Activated T-helper 2 cell treated with anti-CD3 and anti-CD28 coated beads, Interferon-gamma antibody, Interleukin-2, Interleukin-4, amounts not matched to agents 10 μg/mL and 5 μg/mL and 100 μg/mL, durations not matched to agents 14 hours and 24 hours and 36 hours (primary cell): ENCODE results near the gene USH2A. TPM values are rescaled to one million over a fixed set of nuclear protein-coding genes. Genes with fewer than 3 reads are reported as not detected.

Source experiments
- DNase-seq: peaks from one replicate; pipeline ENCODE4 v3.0.0; 2021; ENCODE audit warnings: low spot score
- H3K27ac Mint-ChIP-seq: one replicate; pipeline ENCODE4 v1.8.0; 2021; ENCODE audit warnings: mixed read lengths
- H3K27me3 Mint-ChIP-seq: one replicate; pipeline ENCODE4 v1.8.0; 2021; ENCODE audit warnings: low read depth, mixed read lengths
- H3K36me3 Mint-ChIP-seq: one replicate; pipeline ENCODE4 v1.8.0; 2021; ENCODE audit warnings: low read depth, mixed read lengths
- H3K4me1 Mint-ChIP-seq: one replicate; pipeline ENCODE4 v1.8.0; 2021; ENCODE audit warnings: low read depth, mixed read lengths
- H3K4me3 Mint-ChIP-seq: one replicate; pipeline ENCODE4 v1.8.0; 2021; ENCODE audit warnings: low read depth, mild to moderate bottlenecking, moderate library complexity, mixed read lengths
- H3K9me3 Mint-ChIP-seq: one replicate; pipeline ENCODE4 v1.8.0; 2021; ENCODE audit warnings: mixed read lengths
- intact Hi-C: fragments of 100-400 bp; cut with micrococcal nuclease; formaldehyde crosslinking; loops from one replicate; pipeline ENCODE4 v1.15.1; 2023
- total RNA-seq: library from RNA; stranded (reverse); gene quantifications from 2 replicates; pipeline ENCODE4 v1.2.3, GENCODE V29; 2022

Gene USH2A
- total RNA-seq, 1 donor from 2014 or later: not detected

GRCh38 chr1:215718575-215719287 is 704.5 kb downstream of the USH2A start:
- Mint-ChIP-seq H3K27me3 (no peaks in the 10 kb centered on the region), H3K36me3 (no peaks in the 10 kb centered on the region), H3K9me3 (no peaks in the 10 kb centered on the region), H3K4me3 (no peak overlapping the region), H3K27ac (no peak overlapping the region), H3K4me1 (no peaks in the 10 kb centered on the region)
- intact Hi-C loops: no loop called here
- no peak for DNase-seq

GRCh38 chr1:215717677-215718426 is 705.4 kb downstream of the USH2A start:
- intact Hi-C loops: no loop called here

GRCh38 chr1:215710899-215711225 is 712.4 kb downstream of the USH2A start:
- no peaks in the 10 kb centered on the region for H3K4me1 Mint-ChIP-seq
- no peaks in the 10 kb centered on the region for H3K9me3 Mint-ChIP-seq
- H3K4me3 Mint-ChIP-seq: no peak overlapping the region
- DNase-seq: no peak
- intact Hi-C loops: no loop called here
- no peak overlapping the region for H3K27ac Mint-ChIP-seq
- no peaks in the 10 kb centered on the region for H3K27me3 Mint-ChIP-seq
- no peaks in the 10 kb centered on the region for H3K36me3 Mint-ChIP-seq

More at GRCh38 chr1:215717677-215718426, 705.4 kb downstream of the USH2A start:
- Mint-ChIP-seq H3K4me1 (no peaks in the 10 kb centered on the region), H3K27ac (no peak overlapping the region), H3K9me3 (no peaks in the 10 kb centered on the region), H3K36me3 (no peaks in the 10 kb centered on the region), H3K4me3 (no peak overlapping the region), H3K27me3 (no peaks in the 10 kb centered on the region)
- DNase-seq: no peak

GRCh38 chr1:215710036-215710898 is 713.0 kb downstream of the USH2A start:
- Mint-ChIP-seq H3K4me3 (no peak overlapping the region), H3K36me3 (no peaks in the 10 kb centered on the region), H3K27me3 (no peaks in the 10 kb centered on the region), H3K4me1 (no peaks in the 10 kb centered on the region), H3K9me3 (no peaks in the 10 kb centered on the region), H3K27ac (no peak overlapping the region)
- DNase-seq: no peak
- intact Hi-C loops: no loop called here

- H3K4me3 Mint-ChIP-seq: no peak overlapping the region
- H3K4me1 Mint-ChIP-seq: no peaks in the 10 kb centered on the region
- peaks cover 5% of the 10 kb centered on the region for H3K9me3 Mint-ChIP-seq
- no peaks in the 10 kb centered on the region for H3K27me3 Mint-ChIP-seq
- DNase-seq: no peak
- H3K36me3 Mint-ChIP-seq: no peaks in the 10 kb centered on the region
- no peak overlapping the region for H3K27ac Mint-ChIP-seq
- intact Hi-C loops: no loop called here
Measured at GRCh38 chr1:215704089-215704860, 719.0 kb downstream of the USH2A start.

GRCh38 chr1:215682232-215682631 is 741.0 kb downstream of the USH2A start:
- no peak overlapping the region for H3K4me3 Mint-ChIP-seq
- no peaks in the 10 kb centered on the region for H3K9me3 Mint-ChIP-seq
- no peaks in the 10 kb centered on the region for H3K36me3 Mint-ChIP-seq
- H3K27me3 Mint-ChIP-seq: no peaks in the 10 kb centered on the region
- no peak overlapping the region for H3K27ac Mint-ChIP-seq
- no peaks in the 10 kb centered on the region for H3K4me1 Mint-ChIP-seq
- no peak for DNase-seq
- intact Hi-C loops: no loop called here

- H3K9me3 Mint-ChIP-seq: no peaks in the 10 kb centered on the region
- H3K4me3 Mint-ChIP-seq: no peak overlapping the region
- intact Hi-C loops: no loop called here
- no peaks in the 10 kb centered on the region for H3K36me3 Mint-ChIP-seq
- DNase-seq: no peak
- H3K27ac Mint-ChIP-seq: no peak overlapping the region
- no peaks in the 10 kb centered on the region for H3K27me3 Mint-ChIP-seq
- no peaks in the 10 kb centered on the region for H3K4me1 Mint-ChIP-seq
Measured at GRCh38 chr1:215681041-215681440, 742.2 kb downstream of the USH2A start.

- H3K36me3 Mint-ChIP-seq: no peaks in the 10 kb centered on the region
- intact Hi-C loops: no loop called here
- no peak overlapping the region for H3K27ac Mint-ChIP-seq
- no peaks in the 10 kb centered on the region for H3K9me3 Mint-ChIP-seq
- H3K4me3 Mint-ChIP-seq: no peak overlapping the region
- H3K27me3 Mint-ChIP-seq: no peaks in the 10 kb centered on the region
- DNase-seq: no peak
- H3K4me1 Mint-ChIP-seq: no peaks in the 10 kb centered on the region
Measured at GRCh38 chr1:215679231-215679630, 744.0 kb downstream of the USH2A start.

- Mint-ChIP-seq H3K4me3 (no peak overlapping the region), H3K36me3 (no peaks in the 10 kb centered on the region), H3K27ac (no peak overlapping the region), H3K4me1 (no peaks in the 10 kb centered on the region), H3K27me3 (no peaks in the 10 kb centered on the region), H3K9me3 (no peaks in the 10 kb centered on the region)
- DNase-seq: no peak
- intact Hi-C loops: no loop called here
Measured at GRCh38 chr1:215677112-215677511, 746.1 kb downstream of the USH2A start.

GRCh38 chr1:215673943-215674342 is 749.3 kb downstream of the USH2A start:
- intact Hi-C loops: no loop called here
- no peak for DNase-seq
- Mint-ChIP-seq H3K27me3 (no peaks in the 10 kb centered on the region), H3K4me3 (no peak overlapping the region), H3K4me1 (no peaks in the 10 kb centered on the region), H3K27ac (no peak overlapping the region), H3K36me3 (no peaks in the 10 kb centered on the region), H3K9me3 (no peaks in the 10 kb centered on the region)

GRCh38 chr1:215672482-215672881 is 750.8 kb downstream of the USH2A start:
- DNase-seq: no peak
- intact Hi-C loops: no loop called here
- Mint-ChIP-seq H3K4me1 (no peaks in the 10 kb centered on the region), H3K27ac (no peak overlapping the region), H3K36me3 (no peaks in the 10 kb centered on the region), H3K4me3 (no peak overlapping the region), H3K27me3 (no peaks in the 10 kb centered on the region), H3K9me3 (no peaks in the 10 kb centered on the region)

GRCh38 chr1:215669806-215670491 is 753.3 kb downstream of the USH2A start:
- Mint-ChIP-seq H3K27ac (no peak overlapping the region), H3K4me3 (no peak overlapping the region), H3K9me3 (no peaks in the 10 kb centered on the region), H3K27me3 (no peaks in the 10 kb centered on the region), H3K4me1 (no peaks in the 10 kb centered on the region), H3K36me3 (no peaks in the 10 kb centered on the region)
- no peak for DNase-seq
- intact Hi-C loops: no loop called here
